SH-SY5Y (cell line): ENCODE results near the gene CST7.

Source experiments
- GATA2 ChIP-seq: IDR thresholded peaks from 2 replicates; pipeline ENCODE4 v1.6.1; 2011; ENCODE audit warnings: mild to moderate bottlenecking, low read depth, low read length
- GATA3 ChIP-seq: IDR thresholded peaks from 2 replicates; pipeline ENCODE4 v1.6.1; 2011; ENCODE audit warnings: low read depth, mild to moderate bottlenecking, low read length, moderate library complexity

DNA sequence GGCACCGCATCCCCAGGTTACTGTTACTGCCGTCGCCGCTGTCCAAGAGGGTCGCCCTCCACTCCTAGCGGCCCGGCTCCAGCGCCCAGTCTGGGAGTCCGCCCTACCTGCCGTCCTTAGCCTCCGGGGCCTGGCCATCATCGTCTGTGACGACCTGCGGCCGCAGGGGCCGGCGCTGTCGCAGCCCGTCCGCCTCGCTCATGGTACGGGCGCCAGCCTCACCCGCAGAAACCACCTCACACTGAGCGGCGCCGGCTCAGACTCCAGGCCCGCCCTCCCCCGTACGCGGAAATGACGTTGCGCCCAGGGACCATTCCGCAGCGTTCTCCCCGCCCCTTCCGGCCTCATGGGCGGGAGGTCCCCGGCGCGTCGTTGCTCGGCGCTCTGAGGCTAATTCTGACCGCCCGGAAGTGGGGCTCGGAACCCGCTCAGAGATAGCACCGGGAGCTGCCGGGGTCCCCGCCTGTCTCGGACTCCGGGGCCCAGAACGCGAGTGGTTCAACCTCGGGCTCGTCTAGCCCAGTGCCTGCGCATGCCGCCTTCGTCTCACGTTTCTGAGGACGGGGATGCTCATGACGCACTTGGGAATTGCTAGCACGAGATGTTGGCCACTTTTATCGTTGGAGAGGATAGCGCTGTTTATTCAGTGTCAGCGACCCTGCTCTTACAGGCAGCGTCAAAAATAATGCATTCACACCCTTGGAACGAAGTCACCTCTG, 43.6 kb downstream of the CST7 start, which contains the start of gene APMAP:
- TF ChIP-seq GATA2, result no peak
- TF ChIP-seq GATA3, result no peak
